Stimulated activated CD8-positive, alpha-beta memory T cell treated with anti-CD3 and anti-CD28 coated beads, Interleukin-15, amount 100 ng/mL, for 48 hours (primary cell): ENCODE data around the gene PM20D2.

ENCODE experiments used
- DNase-seq, 2 donors: peaks; one replicate each; pipeline ENCODE4 v3.0.0-alpha.2; 2020; ENCODE audit warnings: low read depth in 2 of 2

Gene PM20D2

GRCh38 chr6:89145091-89145955 lies 532 bp upstream of the PM20D2 start:
- peak in 1 of 2 donors; percentile 8 for DNase-seq

GRCh38 chr6:89146718-89147700 lies 1.2 kb downstream of the PM20D2 start:
- peak in 1 of 2 donors; percentile 10 for DNase-seq

GRCh38 chr6:89148016-89148750 lies 2.3 kb downstream of the PM20D2 start:
- peak; percentile 11 to 15 for DNase-seq

GRCh38 chr6:89154131-89154530 lies 8.3 kb downstream of the PM20D2 start:
- no peak for DNase-seq

- no peak for DNase-seq
Measured at GRCh38 chr6:89160331-89161092, 14.7 kb downstream of the PM20D2 start.

GRCh38 chr6:89161326-89162046 lies 15.6 kb downstream of the PM20D2 start:
- DNase-seq = no peak

- no peak for DNase-seq
Measured at GRCh38 chr6:89162047-89162371, 16.2 kb downstream of the PM20D2 start.

- DNase-seq = no peak
Measured at GRCh38 chr6:89172131-89172530, 26.3 kb downstream of the PM20D2 start.

GRCh38 chr6:89173634-89174033 lies 27.8 kb downstream of the PM20D2 start:
- DNase-seq = no peak

GRCh38 chr6:89180112-89180511 lies 34.3 kb downstream of the PM20D2 start:
- DNase-seq = no peak

- DNase-seq = no peak
Measured at GRCh38 chr6:89180971-89181370, 35.1 kb downstream of the PM20D2 start.

GRCh38 chr6:89183294-89183693 lies 37.4 kb downstream of the PM20D2 start:
- no peak for DNase-seq

- DNase-seq = no peak
Measured at GRCh38 chr6:89184344-89184743, 38.5 kb downstream of the PM20D2 start.

- no peak for DNase-seq
Measured at GRCh38 chr6:89186762-89187161, 40.9 kb downstream of the PM20D2 start.

GRCh38 chr6:89187504-89187903 lies 41.6 kb downstream of the PM20D2 start:
- no peak for DNase-seq

GRCh38 chr6:89190741-89191140 lies 44.9 kb downstream of the PM20D2 start:
- DNase-seq = no peak

- no peak for DNase-seq
Measured at GRCh38 chr6:89194559-89194958, 48.7 kb downstream of the PM20D2 start.

GRCh38 chr6:89197141-89197540 lies 51.3 kb downstream of the PM20D2 start:
- no peak for DNase-seq

- DNase-seq = no peak
Measured at GRCh38 chr6:89198235-89198634, 52.4 kb downstream of the PM20D2 start.

GRCh38 chr6:89199579-89199978 lies 53.7 kb downstream of the PM20D2 start:
- DNase-seq = no peak
